CD4-positive, alpha-beta T cell treated with Interleukin-6 at 100 ng/mL for 8 hours (primary cell): ENCODE data around the gene PLA2G4C.
"Not testable (repeated sequence)": the region's sequence is repeated elsewhere in the genome, so short reads cannot be mapped to it uniquely, and the experiment has no call there.

Experiments used
- DNase-seq: peaks from one replicate; pipeline ENCODE4 v3.0.0-alpha.2; 2020; ENCODE audit warnings: mixed read lengths, low spot score

Gene PLA2G4C

DNA sequence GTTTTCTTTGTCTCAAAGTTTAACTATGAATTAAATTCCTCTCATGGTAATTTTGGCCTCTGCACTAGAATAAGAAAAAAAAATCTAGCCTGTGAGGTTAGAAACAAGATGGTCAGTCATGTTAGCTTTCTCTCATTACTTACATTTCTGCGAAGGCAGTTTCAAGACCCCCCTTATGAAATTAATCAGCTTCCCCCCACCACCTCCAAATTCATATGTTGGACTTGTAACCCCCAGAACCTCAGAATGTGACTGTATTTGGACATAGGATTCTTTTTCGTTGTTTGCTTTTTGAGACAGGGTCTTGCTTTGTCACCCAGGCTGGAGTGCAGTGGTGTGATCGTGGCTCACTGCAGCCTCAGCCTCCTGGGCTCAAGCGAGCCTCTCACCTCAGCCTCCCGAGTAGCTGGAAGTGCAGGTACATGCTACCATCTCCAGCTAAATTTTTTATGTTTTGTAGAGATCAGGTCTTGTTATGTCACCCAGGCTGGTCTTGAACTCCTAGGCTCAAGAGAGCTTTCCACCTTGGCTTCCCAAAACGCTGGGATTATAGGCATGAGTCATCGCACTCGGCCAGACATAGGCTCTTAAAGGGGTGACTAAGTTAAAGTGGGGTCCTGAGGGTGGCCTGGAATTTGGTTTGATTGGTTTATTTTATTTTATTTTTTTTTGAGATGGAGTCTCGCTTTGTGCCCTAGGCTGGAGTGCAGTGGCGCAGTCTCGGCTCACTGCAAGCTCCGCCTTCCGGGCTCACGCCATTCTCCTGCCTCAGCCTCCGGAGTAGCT, 1.4 kb downstream of the PLA2G4C start:
- DNase-seq = no peak

GRCh38 chr19:48103922-48104321, 6.7 kb downstream of the PLA2G4C start:
- no peak for DNase-seq

- peak; percentile 19 for DNase-seq
Observed at GRCh38 chr19:48102870-48103751, 7.5 kb downstream of the PLA2G4C start.

GRCh38 chr19:48095612-48096175, 14.9 kb downstream of the PLA2G4C start:
- no peak for DNase-seq

GRCh38 chr19:48094855-48095203, 15.8 kb downstream of the PLA2G4C start:
- DNase-seq = no peak

DNA sequence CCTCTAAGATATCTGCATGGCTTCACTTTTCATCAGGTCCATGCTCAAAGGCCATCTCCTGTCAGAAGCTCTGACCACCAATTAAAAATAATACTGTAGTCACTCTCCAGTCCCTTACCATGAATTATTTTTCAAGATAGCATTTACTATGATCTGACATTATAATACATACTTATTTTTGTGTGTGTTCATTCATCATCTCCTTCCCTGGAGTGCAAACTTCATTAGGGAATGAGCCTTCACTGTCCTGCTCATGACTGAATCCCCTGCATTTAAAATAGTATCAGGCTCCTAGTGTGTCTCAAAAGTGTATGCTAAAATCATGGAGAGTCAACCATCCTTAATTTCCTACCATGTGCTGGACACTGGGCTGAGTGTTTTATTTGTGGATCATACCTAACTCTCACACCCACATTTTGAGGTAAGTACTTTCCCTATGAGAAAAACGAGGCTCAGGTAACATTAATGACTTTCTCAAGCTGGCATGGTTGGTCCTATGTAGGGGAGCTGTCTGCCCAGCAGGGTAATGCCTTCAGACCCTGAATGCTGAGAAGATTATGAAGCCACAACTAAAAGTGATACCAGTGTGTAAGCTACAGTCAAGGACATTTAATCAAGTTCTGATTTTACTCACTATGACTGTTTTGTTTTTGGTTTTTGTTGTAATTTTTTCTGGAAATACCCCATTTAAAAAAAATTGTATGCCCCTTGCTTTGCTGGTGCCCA, 16.3 kb downstream of the PLA2G4C start:
- no peak for DNase-seq

DNA sequence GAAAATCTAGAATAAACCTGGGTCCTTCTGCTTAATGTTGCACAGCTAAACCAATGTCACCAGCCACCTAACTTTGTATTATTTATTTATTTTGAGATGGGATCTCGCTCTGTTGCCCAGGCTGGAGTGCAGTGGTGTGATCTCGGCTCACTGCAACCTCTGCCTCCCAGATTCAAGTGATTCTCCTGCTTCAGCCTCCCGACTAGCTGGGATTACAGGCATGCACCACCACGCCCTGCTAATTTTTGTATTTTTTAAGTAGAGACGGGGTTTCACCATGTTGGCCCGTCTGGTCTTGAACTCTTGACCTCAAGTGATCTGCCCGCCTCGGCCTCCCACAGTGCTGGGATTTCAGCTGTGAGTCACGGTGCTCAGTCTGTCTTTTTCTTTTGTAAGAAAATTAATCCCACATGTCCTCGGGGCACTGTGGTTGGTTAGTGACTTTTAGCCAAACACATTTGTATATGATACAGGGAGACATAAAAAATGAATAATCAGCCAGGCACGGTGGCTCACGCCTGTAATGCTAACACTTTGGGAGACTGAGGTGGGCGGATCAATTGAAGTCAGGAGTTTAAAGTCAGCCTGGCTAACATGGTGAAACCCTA, 19.4 kb downstream of the PLA2G4C start:
- not testable (repeated sequence) for DNase-seq

DNA sequence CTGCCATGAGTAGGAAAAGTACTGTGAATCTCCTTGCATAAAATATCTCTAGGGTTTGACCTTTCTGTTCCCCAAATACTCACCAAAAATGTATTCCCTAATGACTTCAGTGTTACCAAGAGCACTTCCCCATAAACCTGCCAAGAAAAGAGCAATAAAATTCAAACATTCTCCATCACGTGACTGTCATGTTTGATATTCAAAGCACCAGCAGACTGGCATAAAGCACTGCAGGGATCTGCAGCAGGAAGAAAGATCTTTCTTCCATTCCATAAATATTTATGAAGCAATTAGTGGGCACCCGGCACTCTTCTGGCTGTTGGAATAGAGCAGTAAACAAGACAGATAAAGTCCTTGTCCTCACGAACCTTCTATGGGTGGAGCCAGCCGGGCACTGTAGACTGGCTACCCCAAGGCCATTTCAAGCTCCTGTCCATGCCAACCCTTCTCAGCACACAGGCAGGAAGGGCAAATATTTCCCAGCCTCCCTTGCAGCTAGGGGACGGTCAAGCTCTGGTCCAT, 20.3 kb downstream of the PLA2G4C start:
- no peak for DNase-seq

DNA sequence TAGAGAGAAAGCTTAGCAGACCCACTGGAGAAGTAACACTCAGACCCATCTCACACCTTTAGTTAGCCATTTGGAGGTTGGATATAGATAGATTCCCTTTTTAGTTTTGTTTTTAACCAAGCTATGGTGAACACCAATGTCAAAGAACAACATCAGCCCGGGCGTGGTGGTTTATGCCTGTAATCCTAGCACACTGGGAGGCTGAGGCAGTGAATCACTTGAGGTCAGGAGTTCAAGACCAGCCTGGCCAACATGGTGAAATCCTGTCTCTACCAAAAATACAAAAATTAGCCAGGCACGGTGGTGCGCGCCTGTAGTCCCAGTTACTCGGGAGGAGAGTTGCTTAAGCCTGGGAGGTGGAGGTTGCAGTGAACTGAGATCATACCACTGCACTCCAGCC, 21.6 kb downstream of the PLA2G4C start:
- DNase-seq = not testable (repeated sequence)

- DNase-seq = no peak
Observed at GRCh38 chr19:48085904-48086864, 24.4 kb downstream of the PLA2G4C start.

DNA sequence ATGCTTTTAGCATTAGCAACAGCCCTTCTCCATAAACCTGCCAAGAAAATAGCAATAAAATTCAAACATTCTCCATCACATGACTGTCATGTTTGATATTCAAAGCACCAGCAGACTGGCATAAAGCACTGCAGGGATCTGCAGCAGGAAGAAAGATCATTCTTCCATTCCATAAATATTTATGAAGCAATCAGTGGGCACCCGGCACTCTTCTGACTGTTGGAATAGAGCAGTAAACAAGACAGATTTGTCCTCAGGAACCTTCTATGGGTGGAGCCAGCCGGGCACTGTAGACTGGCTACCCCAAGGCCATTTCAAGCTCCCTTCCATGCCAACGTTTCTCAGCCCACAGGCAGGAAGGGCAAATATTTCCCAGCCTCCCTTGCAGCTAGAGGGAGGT, 25.5 kb downstream of the PLA2G4C start:
- no peak for DNase-seq

DNA sequence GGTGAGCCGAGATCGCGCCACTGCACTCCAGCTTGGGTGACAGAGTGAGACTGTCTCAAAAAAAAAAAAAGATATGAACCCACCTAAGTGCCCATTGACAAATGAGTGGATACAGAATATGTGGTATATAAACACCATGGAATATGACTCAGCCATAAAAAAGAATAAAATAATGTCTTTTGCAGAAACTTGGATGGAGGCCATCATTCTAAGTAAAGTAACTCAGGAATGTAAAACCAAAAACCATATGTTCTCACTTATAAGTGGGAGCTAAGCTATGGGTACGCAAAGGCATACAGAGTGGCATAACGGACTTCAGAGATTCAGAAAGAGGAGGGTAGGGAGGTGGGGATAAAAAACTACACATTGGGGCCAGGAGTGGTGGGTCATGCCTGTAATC, 29.5 kb downstream of the PLA2G4C start:
- no peak for DNase-seq

- DNase-seq = not testable (repeated sequence)
Observed at GRCh38 chr19:48070177-48070769, 40.3 kb downstream of the PLA2G4C start.

- DNase-seq = no peak
Observed at GRCh38 chr19:48069435-48069834, 41.2 kb downstream of the PLA2G4C start.

DNA sequence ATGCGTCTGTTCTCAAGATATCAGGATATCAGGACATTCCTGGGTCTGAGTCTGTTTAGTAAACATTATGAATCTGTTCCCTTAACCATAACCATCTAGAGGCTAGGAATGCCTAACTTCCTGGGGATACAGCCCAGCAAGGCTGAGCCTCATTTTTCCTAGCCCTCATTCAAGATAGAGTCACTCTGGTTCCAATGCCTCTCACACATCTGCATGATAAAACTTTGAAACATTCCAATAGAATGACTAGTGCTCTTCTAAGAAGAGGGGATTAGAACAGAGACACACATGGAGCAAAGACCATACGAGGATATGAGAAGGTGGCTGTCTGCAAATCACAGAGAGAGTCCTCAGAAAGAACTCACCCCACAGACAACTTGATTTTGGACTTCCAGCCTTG, 46.1 kb downstream of the PLA2G4C start:
- no peak for DNase-seq

- DNase-seq = no peak
Observed at GRCh38 chr19:48061401-48062344, 48.9 kb downstream of the PLA2G4C start.

GRCh38 chr19:48060381-48060780, 50.2 kb downstream of the PLA2G4C start:
- DNase-seq = no peak

DNA sequence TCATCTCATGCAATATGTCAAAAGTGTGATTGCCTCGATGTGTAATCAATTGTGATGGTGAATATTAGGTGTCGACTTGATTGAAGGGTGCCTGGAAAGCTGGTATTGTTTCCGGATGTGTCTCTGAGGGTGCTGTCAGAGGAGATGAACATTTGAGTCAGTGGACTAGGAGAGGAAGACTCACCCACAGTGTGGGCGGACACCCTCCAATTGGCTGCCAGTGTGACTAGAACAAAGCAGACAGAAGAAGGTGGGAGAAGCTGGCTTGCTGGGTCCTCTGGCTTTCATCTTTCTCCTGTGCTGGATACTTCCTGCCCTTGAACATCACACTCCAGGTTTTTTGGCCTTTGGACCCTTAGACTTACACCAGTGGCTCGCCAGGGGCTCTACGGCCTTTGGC, 51.3 kb downstream of the PLA2G4C start:
- DNase-seq = no peak

GRCh38 chr19:48053856-48054255, 56.8 kb downstream of the PLA2G4C start:
- no peak for DNase-seq
